ENCODE results near the gene ABRACL. TPM values are rescaled to one million over a fixed set of nuclear protein-coding genes. Genes with fewer than 3 reads are reported as not detected.
"Not testable (repeated sequence)": the region's sequence is repeated elsewhere in the genome, so short reads cannot be mapped to it uniquely, and the experiment has no call there.

The ABRACL gene
- total RNA-seq, 2 experiments from 2014 or later: 147 to 155 TPM

GRCh38 chr6:138989098-138989983, 39.2 kb upstream of the ABRACL start:
- no peaks in the 10 kb centered on the region for H3K36me3 Mint-ChIP-seq (ENCODE audit: low read depth)
- TF ChIP-seq, protein P1, sequence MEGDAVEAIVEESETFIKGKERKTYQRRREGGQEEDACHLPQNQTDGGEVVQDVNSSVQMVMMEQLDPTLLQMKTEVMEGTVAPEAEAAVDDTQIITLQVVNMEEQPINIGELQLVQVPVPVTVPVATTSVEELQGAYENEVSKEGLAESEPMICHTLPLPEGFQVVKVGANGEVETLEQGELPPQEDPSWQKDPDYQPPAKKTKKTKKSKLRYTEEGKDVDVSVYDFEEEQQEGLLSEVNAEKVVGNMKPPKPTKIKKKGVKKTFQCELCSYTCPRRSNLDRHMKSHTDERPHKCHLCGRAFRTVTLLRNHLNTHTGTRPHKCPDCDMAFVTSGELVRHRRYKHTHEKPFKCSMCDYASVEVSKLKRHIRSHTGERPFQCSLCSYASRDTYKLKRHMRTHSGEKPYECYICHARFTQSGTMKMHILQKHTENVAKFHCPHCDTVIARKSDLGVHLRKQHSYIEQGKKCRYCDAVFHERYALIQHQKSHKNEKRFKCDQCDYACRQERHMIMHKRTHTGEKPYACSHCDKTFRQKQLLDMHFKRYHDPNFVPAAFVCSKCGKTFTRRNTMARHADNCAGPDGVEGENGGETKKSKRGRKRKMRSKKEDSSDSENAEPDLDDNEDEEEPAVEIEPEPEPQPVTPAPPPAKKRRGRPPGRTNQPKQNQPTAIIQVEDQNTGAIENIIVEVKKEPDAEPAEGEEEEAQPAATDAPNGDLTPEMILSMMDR (IDR thresholded peaks at IDR 0.05): no peak
- ATAC-seq: no peak
- H3K4me3 Mint-ChIP-seq: no peak overlapping the region
- ChIA-PET POLR2A (interaction anchor here (0.6 to 1.3 kb wide), 3 partner anchors 10 to 343 kb away, joined by 3 read pairs; no protein-coding TSS in a partner anchor), CTCF (interaction anchor here (0.7 to 2.2 kb wide), 25 partner anchors 15 to 375 kb away, joined by 3 to 10 read pairs (median 3); no protein-coding TSS in a partner anchor)
- no peaks in the 10 kb centered on the region for H3K9me3 Mint-ChIP-seq
- DNase-seq: no peak
- peaks cover 8% of the 10 kb centered on the region for H3K4me1 Mint-ChIP-seq (ENCODE audit: low read depth)
- intact Hi-C loops (cut with micrococcal nuclease): loop anchor here (5.0 kb wide), 2 partner anchors 42 to 172 kb away; no protein-coding TSS in a partner anchor
- H3K27ac Mint-ChIP-seq: no peak overlapping the region
- H3K27me3 Mint-ChIP-seq: no peaks in the 10 kb centered on the region

- no peaks in the 10 kb centered on the region for H3K27me3 Mint-ChIP-seq
- H3K36me3 Mint-ChIP-seq (ENCODE audit: low read depth): no peaks in the 10 kb centered on the region
- no peak overlapping the region for H3K27ac Mint-ChIP-seq
- H3K4me3 Mint-ChIP-seq: no peak overlapping the region
- POLR2A ChIA-PET: no interaction called here
- H3K9me3 Mint-ChIP-seq: no peaks in the 10 kb centered on the region
- DNase-seq: no peak
- peaks cover 8% of the 10 kb centered on the region for H3K4me1 Mint-ChIP-seq (ENCODE audit: low read depth)
- intact Hi-C loops (cut with micrococcal nuclease): no loop called here
- CTCF ChIA-PET: interaction anchor here (0.7 to 1.1 kb wide), 3 partner anchors 122 to 373 kb away, joined by 3 to 4 read pairs (median 3); no protein-coding TSS in a partner anchor
- TF ChIP-seq, protein P1 (IDR thresholded peaks at IDR 0.05): no peak
- ATAC-seq: no peak
Measured at GRCh38 chr6:138991206-138991605, 37.3 kb upstream of the ABRACL start.

DNA sequence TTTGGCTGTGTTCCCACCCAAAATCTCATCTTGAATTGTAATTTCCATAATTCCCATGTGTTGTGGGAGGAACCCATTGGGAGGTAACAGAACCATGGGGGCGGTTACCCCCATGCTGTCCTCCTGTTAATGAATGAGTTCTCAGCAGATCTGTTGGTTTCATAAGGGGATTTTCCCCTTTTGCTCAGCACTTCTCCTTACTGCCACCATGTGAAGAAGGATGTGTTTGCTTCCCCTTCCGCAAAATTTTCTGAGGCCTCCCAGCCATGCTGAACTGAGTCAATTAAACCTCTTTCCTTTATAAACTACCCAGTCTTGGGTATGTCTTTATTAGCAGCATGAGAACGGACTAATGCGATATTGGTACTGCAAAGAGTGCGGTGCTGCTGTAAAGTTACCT, 35.6 kb upstream of the ABRACL start:
- H3K9me3 Mint-ChIP-seq; intact Hi-C loops (cut with micrococcal nuclease); H3K36me3 Mint-ChIP-seq (ENCODE audit: low read depth); DNase-seq; H3K27me3 Mint-ChIP-seq; H3K27ac Mint-ChIP-seq; H3K4me3 Mint-ChIP-seq; POLR2A ChIA-PET; H3K4me1 Mint-ChIP-seq (ENCODE audit: low read depth); ATAC-seq; CTCF ChIA-PET: not testable (repeated sequence)

DNA sequence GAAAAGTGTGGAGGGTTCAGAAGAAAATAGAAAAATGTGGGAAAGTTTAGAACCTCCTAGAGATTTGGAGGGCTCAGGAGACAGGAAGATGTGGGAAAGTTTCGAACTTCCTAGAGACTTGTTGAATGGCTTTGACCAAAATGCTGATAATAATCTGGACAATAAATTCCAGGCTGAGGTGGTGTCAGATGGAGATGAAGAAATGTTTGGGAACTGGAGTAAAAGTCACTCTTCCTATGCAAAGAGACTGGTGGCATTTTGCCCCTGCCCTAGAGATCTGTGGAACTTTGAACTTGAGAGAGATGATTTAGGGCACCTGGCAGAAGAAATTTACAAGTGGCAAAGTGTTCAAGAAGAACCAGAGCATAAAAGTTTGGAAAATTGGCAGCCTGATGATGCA, 35.1 kb upstream of the ABRACL start:
- H3K4me3 Mint-ChIP-seq; intact Hi-C loops (cut with micrococcal nuclease); ATAC-seq; H3K9me3 Mint-ChIP-seq; H3K27ac Mint-ChIP-seq; H3K4me1 Mint-ChIP-seq (ENCODE audit: low read depth); DNase-seq; H3K36me3 Mint-ChIP-seq (ENCODE audit: low read depth); H3K27me3 Mint-ChIP-seq; CTCF ChIA-PET; POLR2A ChIA-PET: not testable (repeated sequence)

DNA sequence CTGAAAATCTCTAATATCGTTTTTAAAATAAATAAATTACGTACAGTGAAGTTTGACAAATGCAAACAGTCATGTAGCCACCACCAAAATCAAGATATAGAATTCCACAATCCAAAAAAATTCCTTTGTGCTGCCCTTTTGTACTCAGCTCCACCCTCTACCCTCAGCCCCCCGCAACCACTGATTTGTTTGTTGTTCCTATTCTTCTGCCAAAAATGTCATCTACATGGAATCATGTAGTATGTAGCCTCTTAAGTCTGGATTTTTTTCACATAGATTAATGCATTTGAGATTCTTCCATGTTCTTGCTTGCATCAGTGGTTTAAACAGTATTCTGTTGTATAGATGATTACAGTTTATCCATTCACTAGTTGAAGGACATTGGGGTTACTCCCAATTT, 32.0 kb upstream of the ABRACL start:
- Mint-ChIP-seq H3K4me1 (ENCODE audit: low read depth) (no peaks in the 10 kb centered on the region), H3K4me3 (no peak overlapping the region), H3K36me3 (ENCODE audit: low read depth) (no peaks in the 10 kb centered on the region), H3K9me3 (no peaks in the 10 kb centered on the region), H3K27ac (no peak overlapping the region), H3K27me3 (no peaks in the 10 kb centered on the region)
- TF ChIP-seq, protein P1 (IDR thresholded peaks at IDR 0.05): no peak
- intact Hi-C loops (cut with micrococcal nuclease): no loop called here
- ChIA-PET CTCF (no interaction called here), POLR2A (no interaction called here)
- ATAC-seq (no peak), DNase-seq (no peak)

DNA sequence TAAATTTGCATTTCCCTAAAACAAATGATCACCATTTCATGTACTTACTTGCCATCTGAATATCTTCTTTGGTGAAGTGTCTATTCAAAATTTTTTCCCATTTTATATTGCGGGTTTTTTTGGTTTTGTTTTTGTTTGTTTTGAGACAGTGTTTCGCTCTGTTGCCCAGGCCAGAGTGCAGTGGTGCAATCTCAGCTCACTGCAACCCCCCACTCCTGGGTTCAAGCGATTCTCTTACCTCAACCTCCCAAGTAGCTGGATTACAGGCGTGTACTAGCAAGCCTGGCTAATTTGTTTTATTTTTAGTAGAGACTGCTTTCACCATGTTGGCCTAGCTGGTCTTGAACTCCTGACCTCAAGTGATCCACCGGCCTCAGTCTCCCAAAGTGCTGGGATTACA, 31.4 kb upstream of the ABRACL start:
- DNase-seq (no peak), ATAC-seq (no peak)
- Mint-ChIP-seq H3K9me3 (no peaks in the 10 kb centered on the region), H3K27ac (no peak overlapping the region), H3K4me1 (ENCODE audit: low read depth) (no peaks in the 10 kb centered on the region), H3K4me3 (no peak overlapping the region), H3K27me3 (no peaks in the 10 kb centered on the region), H3K36me3 (ENCODE audit: low read depth) (no peaks in the 10 kb centered on the region)
- POLR2A ChIA-PET: no interaction called here
- TF ChIP-seq, protein P1 (IDR thresholded peaks at IDR 0.05): no peak
- CTCF ChIA-PET: no interaction called here
- intact Hi-C loops (cut with micrococcal nuclease): no loop called here
